Transverse colon (tissue), 4 donors: Measurements from ENCODE around the gene PBXIP1. TPM values are rescaled to one million over a fixed set of nuclear protein-coding genes. Genes with fewer than 3 reads are reported as not detected.

Experiments
- DNase-seq: peaks from one replicate; pipeline ENCODE4 v3.0.0-alpha.2; 2019
- H3K27ac ChIP-seq, 4 donors: fragments of 200-600 bp; sonication (generic); 2 replicates each; pipeline ENCODE4 v1.5.1; 2016 to 2018; ENCODE audit warnings: inconsistent platforms in 4 of 4
- H3K27me3 ChIP-seq: fragments of 200-600 bp; sonication (generic); 2 replicates; pipeline ENCODE4 v1.5.1; 2017; ENCODE audit warnings: inconsistent platforms
- H3K36me3 ChIP-seq, 4 donors: fragments of 200-600 bp; sonication (generic); 2 replicates each; pipeline ENCODE4 v1.5.1; 2017 to 2019; ENCODE audit warnings: inconsistent platforms in 4 of 4
- H3K4me1 ChIP-seq, 4 donors: fragments of 200-600 bp; sonication (generic); 2 replicates each; pipeline ENCODE4 v1.5.1; 2017 to 2020; ENCODE audit warnings: inconsistent platforms in 4 of 4
- H3K4me3 ChIP-seq, 4 donors: fragments of 200-600 bp; sonication (generic); 1 replicate in 1 of 4; 2 replicates in 3 of 4; pipeline versions ENCODE4 v1.5.1 to v1.6.1; 2017 to 2019; ENCODE audit warnings: inconsistent platforms in 4 of 4
- H3K9me3 ChIP-seq, 2 donors: fragments of 200-600 bp; sonication (generic); 2 replicates each; pipeline ENCODE4 v1.5.1; 2017 to 2019; ENCODE audit warnings: inconsistent platforms in 2 of 2
- CTCF ChIP-seq, 5 experiments: fragments of 200-600 bp in 3 of 5; fragments of 450-650 bp in 2 of 5; sonication (generic) in 3 of 5; IDR thresholded peaks; 1 replicate in 2 of 5; 2 replicates in 3 of 5; pipeline ENCODE4 v1.5.1; 2016 to 2017; ENCODE audit warnings: antibody characterized with exemption in 5 of 5, inconsistent platforms in 3 of 5, mild to moderate bottlenecking in 2 of 5, moderate library complexity in 1 of 5
- EP300 ChIP-seq: sonication (generic); formaldehyde crosslinking; IDR thresholded peaks from one replicate; pipeline ENCODE4 v1.6.1; 2017; ENCODE audit warnings: antibody characterized with exemption, low read depth
- POLR2A ChIP-seq: fragments of 450-650 bp; IDR thresholded peaks from one replicate; pipeline ENCODE4 v1.6.1; 2016; ENCODE audit warnings: antibody characterized with exemption, mild to moderate bottlenecking, moderate library complexity
- POLR2AphosphoS5 ChIP-seq, 3 donors: sonication (generic); formaldehyde crosslinking; IDR thresholded peaks; one replicate each; pipeline ENCODE4 v1.6.1; 2016; ENCODE audit warnings: antibody characterized with exemption in 3 of 3
- WGBS, 2 donors: methylation state at CpG; one replicate each; pipeline ENCODE4 v1.1.5; 2018; ENCODE audit warnings: low coverage in 1 of 2; 5-methylcytosine and 5-hydroxymethylcytosine counted together
- in situ Hi-C, 4 donors: fragments of 200-750 bp; cut with MboI; loops; one replicate each; pipeline versions ENCODE4 v1.15.0 to v1.15.1; 2017; ENCODE audit warnings: low sequenced_read_pairs in 3 of 4, low pct_ligation_motif_present in 1 of 4, low pct_unique_long_range_greater_than_20kb in 1 of 4
- intact Hi-C: fragments of 100-400 bp; cut with DNase I; formaldehyde crosslinking; loops from one replicate; pipeline ENCODE4 v1.15.1; 2023; ENCODE audit warnings: low total_unique reads
- total RNA-seq, 4 donors: library from RNA; depleted of rRNA; stranded (reverse); fragments of >200 nt; gene quantifications; one replicate each; pipeline ENCODE4 v1.1.0, GENCODE V29; 2016

Gene PBXIP1
- total RNA-seq, 4 donors from 2014 or later, result 54.1 to 94.1 (median 83.6) TPM

DNA sequence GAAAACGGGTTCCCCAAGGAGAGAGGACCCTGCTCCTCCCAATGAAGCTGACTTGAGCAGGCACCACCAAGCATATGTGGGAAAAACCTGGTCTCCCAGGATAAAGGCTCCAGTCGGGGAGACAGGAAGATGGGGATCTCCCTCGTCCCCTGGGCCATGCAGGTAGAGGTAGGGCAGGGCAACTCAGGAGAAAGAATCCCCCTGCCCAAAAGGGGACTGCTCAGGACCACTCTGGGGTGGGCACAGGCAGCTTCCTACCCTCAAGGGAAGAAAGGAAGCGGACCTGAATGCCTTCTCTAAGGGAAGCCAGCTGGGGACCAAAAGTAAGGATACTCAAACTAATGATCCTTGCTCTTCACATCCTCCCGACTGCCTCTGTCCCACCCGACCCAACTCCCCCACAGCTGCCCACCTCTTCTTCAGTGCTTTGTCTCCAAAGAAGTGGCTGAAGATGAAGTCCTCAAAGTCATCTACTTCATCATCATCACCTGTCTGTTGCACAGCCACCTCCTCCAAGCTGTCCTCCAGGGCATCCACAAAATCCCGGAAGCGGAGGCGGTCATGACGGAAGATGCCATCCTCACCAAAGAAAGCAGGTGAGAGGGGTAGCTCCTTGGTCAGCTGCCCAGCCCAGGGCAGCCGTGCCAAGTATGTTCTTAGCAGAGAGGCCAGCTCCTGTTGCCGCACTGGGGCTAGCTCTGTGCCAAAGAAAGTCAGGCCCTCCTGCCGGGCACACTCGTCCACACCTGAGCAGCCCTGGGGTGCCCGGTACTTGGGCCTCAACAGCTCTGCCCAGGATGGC is 10.5 kb downstream of the PBXIP1 start:
- Histone ChIP-seq H3K4me1 (peaks cover 9 to 39% (median 23%) of the 10 kb centered on the region in 4 donors), H3K27ac (peak overlapping the region in 3 of 4 donors; percentile 45 to 78 (median 64)), H3K9me3 (no peaks in the 10 kb centered on the region), H3K4me3 (no peak overlapping the region), H3K27me3 (no peaks in the 10 kb centered on the region), H3K36me3 (peaks cover 0 to 10% (median 3%) of the 10 kb centered on the region in 4 donors)
- DNase-seq, result no peak
- intact Hi-C loops (no loop called here), in situ Hi-C loops (no loop called here)
- TF ChIP-seq CTCF (IDR thresholded peaks at IDR 0.05) (no peak), EP300 (no peak), POLR2AphosphoS5 (IDR thresholded peaks at IDR 0.05) (no peak), POLR2A (no peak)
- 54 to 82% methylated on average over 2 to 15 of the region's 15 CpGs for WGBS, 2 donors

DNA sequence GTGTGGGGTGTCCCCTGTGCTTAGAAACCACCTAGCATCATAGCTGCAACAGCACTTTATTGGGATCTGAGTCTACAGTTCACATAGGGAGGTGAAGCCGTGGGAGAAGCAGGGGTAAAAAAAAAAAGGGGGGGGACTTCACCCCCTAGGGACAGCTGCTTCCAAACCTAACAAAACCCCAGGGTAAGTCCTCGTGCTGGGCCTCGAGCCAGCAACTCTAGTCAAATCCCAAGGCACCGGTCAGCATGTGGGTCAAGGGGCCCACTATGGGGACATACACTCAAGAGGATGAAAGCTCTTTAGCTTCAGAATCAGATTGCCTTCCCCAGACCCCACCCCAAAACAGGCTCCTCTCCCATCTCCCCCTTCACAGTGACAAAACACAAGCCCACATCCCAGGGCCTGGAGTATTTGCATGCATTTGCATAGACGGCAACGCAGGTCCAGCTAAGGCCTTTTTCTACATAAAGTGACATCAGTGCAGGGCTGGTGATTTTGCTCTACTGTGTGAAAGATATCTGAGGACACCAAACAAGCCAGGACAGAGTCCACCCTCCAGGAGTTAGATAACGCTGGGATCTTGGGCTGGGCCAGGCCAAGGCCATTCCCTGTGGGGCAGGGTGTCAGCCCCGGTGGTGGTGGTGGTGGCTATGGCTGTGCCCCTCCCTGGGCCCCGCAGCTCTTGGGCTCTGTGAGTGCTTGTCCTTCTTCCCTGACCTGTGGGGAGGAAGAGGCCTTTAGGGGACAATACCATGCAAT is 11.3 kb downstream of the PBXIP1 start:
- Histone ChIP-seq H3K4me1 (peaks cover 9 to 40% (median 23%) of the 10 kb centered on the region in 4 donors), H3K27me3 (no peaks in the 10 kb centered on the region), H3K4me3 (no peak overlapping the region), H3K27ac (peak overlapping the region; percentile 23 to 78 (median 54)), H3K36me3 (peaks cover 0 to 10% (median 3%) of the 10 kb centered on the region in 4 donors), H3K9me3 (no peaks in the 10 kb centered on the region)
- TF ChIP-seq CTCF (IDR thresholded peaks at IDR 0.05), result no peak
- peak in 1 of 3 donors; percentile 12 for TF ChIP-seq POLR2AphosphoS5 (IDR thresholded peaks at IDR 0.05)
- 38 to 57% methylated on average over 1 to 7 of the region's 9 CpGs for WGBS, 2 donors
- in situ Hi-C loops, result no loop called here
- intact Hi-C loops, result no loop called here
- no peak for DNase-seq

- intact Hi-C loops (no loop called here), in situ Hi-C loops (no loop called here)
- TF ChIP-seq CTCF (IDR thresholded peaks at IDR 0.05), result peak; percentile 69 to 78 (median 71)
- no peak for TF ChIP-seq POLR2AphosphoS5 (IDR thresholded peaks at IDR 0.05)
- no peak for TF ChIP-seq POLR2A
- H3K4me1 ChIP-seq, result peaks cover 9 to 40% (median 23%) of the 10 kb centered on the region in 4 donors
- peak overlapping the region; percentile 23 to 78 (median 54) for H3K27ac ChIP-seq
- H3K27me3 ChIP-seq, result no peaks in the 10 kb centered on the region
- WGBS, 2 donors, result 30 to 47% methylated on average over 2 to 6 of the region's 6 CpGs
- peak; percentile 56 for DNase-seq
- H3K9me3 ChIP-seq, result no peaks in the 10 kb centered on the region
- peaks cover 0 to 10% (median 3%) of the 10 kb centered on the region in 4 donors for H3K36me3 ChIP-seq
- H3K4me3 ChIP-seq, result no peak overlapping the region
These were observed 12.1 kb downstream of the PBXIP1 start for GRCh38 chr1:154943649-154944400.
